ENCODE data around the gene CSNK1G2. TPM values are rescaled to one million over a fixed set of nuclear protein-coding genes. Genes with fewer than 3 reads are reported as not detected.
"Not testable (repeated sequence)": the region's sequence is repeated elsewhere in the genome, so short reads cannot be mapped to it uniquely, and the experiment has no call there.

CSNK1G2 gene
- total RNA-seq, 4 donors from 2014 or later = 37.9 to 42.9 (median 38.1) TPM

DNA sequence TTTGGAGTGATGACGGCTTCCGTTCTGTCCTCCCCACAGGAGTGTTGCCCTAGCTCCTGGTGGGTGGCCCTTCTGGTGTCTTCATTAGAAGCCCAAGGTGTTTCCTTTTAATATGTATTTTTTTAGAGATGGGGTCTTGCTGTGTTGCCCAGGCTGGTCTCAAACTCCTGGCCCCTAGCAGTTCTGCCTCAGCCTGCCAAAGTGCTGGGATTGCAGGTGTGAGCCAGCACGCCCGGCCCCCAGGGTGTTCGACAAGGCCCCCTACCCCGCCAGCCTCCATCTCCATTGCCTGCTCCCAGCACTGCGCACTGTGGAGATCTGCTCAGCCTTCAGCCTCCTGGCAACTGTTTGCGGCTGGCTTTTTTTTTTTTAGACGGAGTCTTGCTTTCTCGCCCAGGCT lies 43.4 kb downstream of the CSNK1G2 start:
- intact Hi-C loops (cut with DNase I; ENCODE audit: low total_unique reads) = no loop called here
- no peak overlapping the region for H3K27ac ChIP-seq
- H3K9me3 ChIP-seq = no peaks in the 10 kb centered on the region
- peaks cover 0 to 57% of the 10 kb centered on the region in 2 donors for H3K36me3 ChIP-seq
- no peak overlapping the region for H3K4me3 ChIP-seq
- H3K27me3 ChIP-seq = no peaks in the 10 kb centered on the region
- ATAC-seq = no peak
- in situ Hi-C loops (cut with MboI; ENCODE audit: low sequenced_read_pairs in 4 of 4) = no loop called here
- TF ChIP-seq, protein P1, sequence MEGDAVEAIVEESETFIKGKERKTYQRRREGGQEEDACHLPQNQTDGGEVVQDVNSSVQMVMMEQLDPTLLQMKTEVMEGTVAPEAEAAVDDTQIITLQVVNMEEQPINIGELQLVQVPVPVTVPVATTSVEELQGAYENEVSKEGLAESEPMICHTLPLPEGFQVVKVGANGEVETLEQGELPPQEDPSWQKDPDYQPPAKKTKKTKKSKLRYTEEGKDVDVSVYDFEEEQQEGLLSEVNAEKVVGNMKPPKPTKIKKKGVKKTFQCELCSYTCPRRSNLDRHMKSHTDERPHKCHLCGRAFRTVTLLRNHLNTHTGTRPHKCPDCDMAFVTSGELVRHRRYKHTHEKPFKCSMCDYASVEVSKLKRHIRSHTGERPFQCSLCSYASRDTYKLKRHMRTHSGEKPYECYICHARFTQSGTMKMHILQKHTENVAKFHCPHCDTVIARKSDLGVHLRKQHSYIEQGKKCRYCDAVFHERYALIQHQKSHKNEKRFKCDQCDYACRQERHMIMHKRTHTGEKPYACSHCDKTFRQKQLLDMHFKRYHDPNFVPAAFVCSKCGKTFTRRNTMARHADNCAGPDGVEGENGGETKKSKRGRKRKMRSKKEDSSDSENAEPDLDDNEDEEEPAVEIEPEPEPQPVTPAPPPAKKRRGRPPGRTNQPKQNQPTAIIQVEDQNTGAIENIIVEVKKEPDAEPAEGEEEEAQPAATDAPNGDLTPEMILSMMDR (IDR thresholded peaks at IDR 0.05 in 4 of 5, conservative IDR thresholded peaks at IDR 0.05 in 1 of 5) = no peak
- TF ChIP-seq POLR2A (IDR thresholded peaks at IDR 0.05) = no peak
- DNase-seq = no peak
- H3K4me1 ChIP-seq = no peaks in the 10 kb centered on the region

DNA sequence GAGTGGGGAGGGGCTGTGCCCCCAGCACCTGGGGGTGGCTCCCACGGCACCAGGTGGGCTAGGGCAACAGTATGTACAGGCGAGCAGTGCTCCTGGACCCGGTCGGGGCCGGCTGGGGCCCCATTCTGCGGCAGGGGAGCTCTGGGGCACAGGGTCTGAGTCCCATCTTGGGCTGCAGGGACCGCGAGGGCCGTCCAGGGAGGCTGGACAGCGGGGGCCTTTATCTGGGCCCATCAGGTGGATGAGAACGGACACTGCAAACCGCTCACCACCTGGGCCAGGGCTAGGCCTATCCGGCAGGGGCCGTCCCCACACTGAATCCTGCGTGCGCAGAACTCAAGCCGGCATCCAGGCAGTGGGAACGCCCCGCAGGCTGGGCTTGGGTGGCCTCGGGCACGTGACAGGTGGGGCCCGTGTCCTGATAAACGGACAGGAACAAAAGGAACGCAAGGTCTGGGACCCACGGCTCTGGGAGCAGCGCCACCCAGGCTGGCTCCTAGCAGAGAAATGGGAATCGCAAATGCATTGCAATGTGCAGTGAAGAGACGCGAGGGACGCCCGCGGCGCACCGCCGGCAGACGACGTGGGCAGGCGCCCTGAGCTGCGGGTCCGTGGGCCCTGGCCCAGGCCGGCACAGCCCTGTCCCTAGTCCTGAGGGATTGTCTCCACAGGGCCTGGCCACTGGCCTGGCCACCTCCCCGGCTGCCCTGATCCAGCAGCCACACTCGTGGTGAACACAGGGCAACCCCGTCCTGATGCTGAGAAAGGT lies 44.8 kb downstream of the CSNK1G2 start:
- TF ChIP-seq, protein P1 (IDR thresholded peaks at IDR 0.05 in 4 of 5, conservative IDR thresholded peaks at IDR 0.05 in 1 of 5) = no peak
- TF ChIP-seq POLR2A (IDR thresholded peaks at IDR 0.05) = no peak
- H3K4me3 ChIP-seq = no peak overlapping the region
- no peaks in the 10 kb centered on the region for H3K27me3 ChIP-seq
- intact Hi-C loops (cut with DNase I; ENCODE audit: low total_unique reads) = no loop called here
- no peaks in the 10 kb centered on the region for H3K9me3 ChIP-seq
- DNase-seq = no peak
- H3K4me1 ChIP-seq = no peaks in the 10 kb centered on the region
- ATAC-seq = no peak
- in situ Hi-C loops (cut with MboI; ENCODE audit: low sequenced_read_pairs in 4 of 4) = no loop called here
- peaks cover 0 to 57% of the 10 kb centered on the region in 2 donors for H3K36me3 ChIP-seq
- no peak overlapping the region for H3K27ac ChIP-seq

DNA sequence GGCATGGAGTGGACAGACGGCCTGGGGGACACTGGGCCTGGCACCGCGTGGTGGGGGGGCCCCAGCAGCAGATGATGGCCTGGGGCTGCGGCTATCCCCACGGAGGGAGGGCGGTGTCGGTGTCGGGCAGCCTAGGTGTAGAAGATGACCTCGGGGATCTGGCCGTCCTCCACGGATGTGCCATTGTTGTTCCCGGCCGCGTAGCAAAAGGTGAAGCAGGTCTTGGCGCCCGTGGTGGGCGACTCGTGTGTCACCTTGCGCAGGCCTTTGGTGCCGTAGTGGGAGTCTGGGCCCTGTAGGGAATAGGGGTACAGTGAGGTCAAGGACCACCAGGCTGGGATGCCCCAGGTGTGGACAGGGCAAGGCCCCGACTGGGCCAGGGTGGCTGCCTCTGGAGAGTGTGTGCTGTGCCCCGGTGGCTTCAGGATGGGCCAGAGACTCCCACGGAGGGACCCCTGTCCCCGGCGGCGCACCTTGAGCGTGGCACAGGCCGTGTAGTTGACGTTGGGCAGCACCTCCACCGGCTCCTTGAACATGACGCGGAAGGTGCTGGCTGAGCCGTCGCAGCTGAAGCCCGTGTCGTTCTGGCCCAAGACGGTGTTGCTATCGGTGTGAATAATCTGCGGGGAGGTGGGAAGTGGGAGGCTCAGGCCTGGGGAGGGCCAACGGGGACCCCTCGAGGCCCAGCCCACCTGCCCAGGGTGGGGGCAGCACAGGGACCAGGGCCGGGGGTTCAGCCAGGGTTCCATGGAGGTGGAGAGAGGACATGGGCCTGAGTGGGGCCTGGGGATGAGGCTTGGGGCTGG lies 45.6 kb downstream of the CSNK1G2 start:
- Histone ChIP-seq H3K9me3 (no peaks in the 10 kb centered on the region), H3K27me3 (no peaks in the 10 kb centered on the region), H3K4me1 (no peaks in the 10 kb centered on the region), H3K36me3 (peaks cover 0 to 57% of the 10 kb centered on the region in 2 donors), H3K4me3 (no peak overlapping the region), H3K27ac (no peak overlapping the region)
- in situ Hi-C loops (cut with MboI; ENCODE audit: low sequenced_read_pairs in 4 of 4) = no loop called here
- intact Hi-C loops (cut with DNase I; ENCODE audit: low total_unique reads) = no loop called here
- DNase-seq (no peak), ATAC-seq (no peak)
- TF ChIP-seq, protein P1 (IDR thresholded peaks at IDR 0.05 in 4 of 5, conservative IDR thresholded peaks at IDR 0.05 in 1 of 5) = no peak
- TF ChIP-seq POLR2A (IDR thresholded peaks at IDR 0.05) = no peak

DNA sequence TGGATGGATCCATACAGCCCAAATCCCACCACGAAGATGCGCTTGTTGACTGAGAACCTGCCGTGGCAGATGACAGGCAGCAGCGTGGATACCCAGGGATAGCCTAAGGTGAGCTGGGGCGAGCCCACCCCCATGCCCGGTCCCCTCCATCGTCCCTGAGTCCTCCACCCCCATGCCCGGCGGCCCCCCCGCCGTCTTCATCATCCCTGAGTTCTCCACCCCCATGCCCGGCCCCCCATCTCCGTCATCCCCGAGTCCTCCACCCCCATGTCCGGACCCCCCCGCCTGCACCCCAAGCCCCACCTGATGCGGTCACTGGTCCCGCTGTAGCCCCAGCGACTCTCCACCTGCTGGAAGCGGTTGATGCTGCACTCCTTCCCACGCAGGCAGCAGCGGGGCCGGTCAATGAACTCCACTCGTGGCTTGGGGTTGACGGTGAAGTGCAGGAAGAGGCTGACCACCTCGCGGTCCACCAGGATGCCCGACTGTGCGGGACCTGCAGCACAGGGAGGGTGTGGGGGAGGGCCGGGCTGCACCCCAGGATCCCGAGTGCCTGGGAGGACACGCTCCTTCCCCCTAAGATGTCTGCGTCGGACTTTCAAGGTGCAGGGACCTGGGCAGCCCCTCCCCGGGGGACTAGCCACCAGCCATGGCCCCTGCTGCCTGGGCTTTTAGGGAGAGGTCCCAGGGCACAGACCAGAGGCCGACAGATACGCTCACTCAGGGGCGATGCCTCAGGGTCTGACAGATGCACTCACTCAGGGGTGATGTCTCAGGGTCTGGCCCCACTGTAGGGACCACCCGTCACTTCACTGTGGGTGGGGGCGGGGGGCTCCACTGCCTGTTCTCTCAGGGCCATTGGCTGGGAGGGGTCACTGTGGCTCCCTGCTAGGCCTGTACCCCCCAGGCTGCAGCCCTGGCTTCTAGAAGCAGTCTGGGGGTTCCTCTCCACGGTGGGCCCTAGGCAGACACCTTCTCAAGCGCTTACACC lies 46.5 kb downstream of the CSNK1G2 start:
- intact Hi-C loops (cut with DNase I; ENCODE audit: low total_unique reads) (no loop called here), in situ Hi-C loops (cut with MboI; ENCODE audit: low sequenced_read_pairs in 4 of 4) (no loop called here)
- Histone ChIP-seq H3K27me3 (no peaks in the 10 kb centered on the region), H3K4me1 (no peaks in the 10 kb centered on the region), H3K27ac (no peak overlapping the region), H3K4me3 (no peak overlapping the region), H3K9me3 (no peaks in the 10 kb centered on the region), H3K36me3 (peaks cover 0 to 53% of the 10 kb centered on the region in 2 donors)
- TF ChIP-seq, protein P1 (IDR thresholded peaks at IDR 0.05 in 4 of 5, conservative IDR thresholded peaks at IDR 0.05 in 1 of 5) = no peak
- no peak for TF ChIP-seq POLR2A (IDR thresholded peaks at IDR 0.05)
- ATAC-seq (no peak), DNase-seq (no peak)

DNA sequence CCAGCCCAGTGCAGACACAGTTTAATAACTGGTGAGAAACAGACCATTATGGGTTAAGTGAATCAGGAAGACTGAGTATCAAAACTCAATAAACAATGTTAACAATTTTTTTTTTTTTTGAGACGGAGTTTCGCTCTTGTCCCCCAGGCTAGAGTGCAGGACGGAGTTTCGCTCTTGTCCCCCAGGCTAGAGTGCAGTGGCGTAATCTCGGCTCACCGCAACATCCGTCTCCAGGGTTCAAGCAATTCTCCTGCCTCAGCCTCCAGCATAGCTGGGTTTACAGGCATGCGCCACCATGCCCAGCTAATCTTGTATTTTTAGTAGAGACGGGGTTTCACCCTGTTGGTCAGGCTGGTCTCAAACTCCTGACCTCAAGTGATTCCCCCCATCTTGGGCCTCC lies 47.5 kb downstream of the CSNK1G2 start:
- H3K27ac ChIP-seq; DNase-seq; ATAC-seq; in situ Hi-C loops (cut with MboI; ENCODE audit: low sequenced_read_pairs in 4 of 4); H3K27me3 ChIP-seq; H3K9me3 ChIP-seq; H3K4me3 ChIP-seq; intact Hi-C loops (cut with DNase I; ENCODE audit: low total_unique reads); H3K4me1 ChIP-seq: not testable (repeated sequence)
- peaks cover 0 to 57% of the 10 kb centered on the region in 2 donors for H3K36me3 ChIP-seq

Data from gastrocnemius medialis (tissue), 4 donors.